Trophoblast cell (in vitro differentiated cells and primary cell): ENCODE measurements around the gene IFNA17.

Experiments
- DNase-seq, 2 donors: peaks; one replicate each; pipeline ENCODE4 v3.0.0-alpha.2; 2016
- H2AFZ ChIP-seq: 2 replicates; pipeline ENCODE4 v1.6.1; 2013; ENCODE audit warnings: low read length, moderate library complexity, mild to moderate bottlenecking; ENCODE audit not compliant: insufficient read depth, poor library complexity
- H2AK5ac ChIP-seq: 2 replicates; pipeline ENCODE4 v1.6.1; 2013; ENCODE audit warnings: mild to moderate bottlenecking, low read length
- H2BK120ac ChIP-seq: 2 replicates; pipeline ENCODE4 v1.6.1; 2013; ENCODE audit warnings: low read length, mild to moderate bottlenecking, moderate library complexity; ENCODE audit not compliant: insufficient read depth, poor library complexity
- H2BK12ac ChIP-seq: 2 replicates; pipeline ENCODE4 v1.6.1; 2013; ENCODE audit warnings: mild to moderate bottlenecking, low read length, moderate library complexity
- H2BK5ac ChIP-seq: 2 replicates; pipeline ENCODE4 v1.6.1; 2013; ENCODE audit warnings: low read length, low read depth, moderate library complexity, mild to moderate bottlenecking; ENCODE audit not compliant: poor library complexity
- H3K14ac ChIP-seq: 2 replicates; pipeline ENCODE4 v1.6.1; 2013; ENCODE audit warnings: mild to moderate bottlenecking, low read length
- H3K18ac ChIP-seq: 2 replicates; pipeline ENCODE4 v1.6.1; 2013; ENCODE audit warnings: mild to moderate bottlenecking, low read length
- H3K23ac ChIP-seq: 2 replicates; pipeline ENCODE4 v1.6.1; 2013; ENCODE audit warnings: low read length
- H3K27ac ChIP-seq: 2 replicates; pipeline ENCODE4 v1.5.1; 2013; ENCODE audit warnings: low read depth, mild to moderate bottlenecking, inconsistent platforms, low read length, moderate library complexity
- H3K27me3 ChIP-seq: 2 replicates; pipeline ENCODE4 v1.6.1; 2013; ENCODE audit warnings: inconsistent platforms, mild to moderate bottlenecking, low read length, moderate library complexity; ENCODE audit not compliant: insufficient read depth
- H3K36me3 ChIP-seq, 2 experiments: 1 replicate in 1 of 2; 2 replicates in 1 of 2; pipeline ENCODE4 v1.6.1; 2013; ENCODE audit warnings: low read length in 2 of 2, mild to moderate bottlenecking in 2 of 2, moderate library complexity in 1 of 2; ENCODE audit not compliant: insufficient read depth in 2 of 2, control insufficient read depth in 1 of 2
- H3K4ac ChIP-seq: 2 replicates; pipeline ENCODE4 v1.6.1; 2013; ENCODE audit warnings: low read depth, mild to moderate bottlenecking, low read length, moderate library complexity
- H3K4me1 ChIP-seq, 2 experiments: 1 replicate in 1 of 2; 2 replicates in 1 of 2; pipeline ENCODE4 v1.6.1; 2013; ENCODE audit warnings: low read length in 2 of 2, mild to moderate bottlenecking in 2 of 2, moderate library complexity in 1 of 2; ENCODE audit not compliant: insufficient read depth in 2 of 2, control insufficient read depth in 1 of 2
- H3K4me2 ChIP-seq: 2 replicates; pipeline ENCODE4 v1.6.1; 2013; ENCODE audit warnings: inconsistent platforms, mild to moderate bottlenecking, low read length, moderate library complexity
- H3K4me3 ChIP-seq: 2 replicates; pipeline ENCODE4 v1.5.1; 2013; ENCODE audit warnings: mild to moderate bottlenecking, low read depth, low read length, inconsistent platforms
- H3K79me1 ChIP-seq: one replicate; pipeline ENCODE4 v1.6.1; 2013; ENCODE audit warnings: low read length
- H3K79me2 ChIP-seq: 2 replicates; pipeline ENCODE4 v1.6.1; 2013; ENCODE audit warnings: low read length, mild to moderate bottlenecking; ENCODE audit not compliant: control insufficient read depth, insufficient read depth, poor library complexity
- H3K9ac ChIP-seq: 2 replicates; pipeline ENCODE4 v1.6.1; 2013; ENCODE audit warnings: mild to moderate bottlenecking, low read length
- H3K9me3 ChIP-seq: 2 replicates; pipeline ENCODE4 v1.6.1; 2013; ENCODE audit warnings: low read depth, mild to moderate bottlenecking, control low read depth, inconsistent platforms, low read length; ENCODE audit not compliant: insufficient read depth
- H4K12ac ChIP-seq: 2 replicates; pipeline ENCODE4 v1.6.1; 2013; ENCODE audit warnings: low read depth, mild to moderate bottlenecking, low read length, moderate library complexity
- H4K8ac ChIP-seq: 2 replicates; pipeline ENCODE4 v1.6.1; 2013; ENCODE audit warnings: low read depth, mild to moderate bottlenecking, low read length, moderate library complexity
- H4K91ac ChIP-seq: one replicate; pipeline ENCODE4 v1.6.1; 2013; ENCODE audit warnings: low read depth, mild to moderate bottlenecking, low read length, moderate library complexity
- WGBS: extraction: QIAGEN DNeasy Blood & Tissue Kit; methylation state at CpG from one replicate; pipeline ENCODE4 v1.1.7; 2013; ENCODE audit warnings: missing lambda C conversion rate; ENCODE audit not compliant: insufficient read length, insufficient coverage; ENCODE audit errors: extremely low coverage; 5-methylcytosine and 5-hydroxymethylcytosine counted together

Gene IFNA17

GRCh38 chr9:21265421-21266189 is 37.6 kb upstream of the IFNA17 start:
- no peaks in the 10 kb centered on the region for H3K79me2 ChIP-seq
- H4K91ac ChIP-seq: no peak overlapping the region
- no peak overlapping the region for H3K18ac ChIP-seq
- H2AFZ ChIP-seq: no peak overlapping the region
- no peak overlapping the region for H3K27ac ChIP-seq
- no peaks in the 10 kb centered on the region for H3K36me3 ChIP-seq
- H4K8ac ChIP-seq: no peak overlapping the region
- H3K4me3 ChIP-seq: no peak overlapping the region
- no peak overlapping the region for H2BK5ac ChIP-seq
- no peak overlapping the region for H3K23ac ChIP-seq
- H3K9ac ChIP-seq: no peak overlapping the region
- peaks cover 2% of the 10 kb centered on the region for H3K27me3 ChIP-seq
- H3K14ac ChIP-seq: no peak overlapping the region
- no peak overlapping the region for H2BK12ac ChIP-seq
- no CpG with 5 or more reads among the region's 1 CpG for WGBS
- no peak overlapping the region for H2BK120ac ChIP-seq
- no peak for DNase-seq
- no peak overlapping the region for H3K4ac ChIP-seq
- H4K12ac ChIP-seq: no peak overlapping the region
- no peaks in the 10 kb centered on the region for H3K9me3 ChIP-seq
- no peak overlapping the region for H2AK5ac ChIP-seq
- H3K4me1 ChIP-seq: no peaks in the 10 kb centered on the region
- no peaks in the 10 kb centered on the region for H3K79me1 ChIP-seq
- no peak overlapping the region for H3K4me2 ChIP-seq

DNA sequence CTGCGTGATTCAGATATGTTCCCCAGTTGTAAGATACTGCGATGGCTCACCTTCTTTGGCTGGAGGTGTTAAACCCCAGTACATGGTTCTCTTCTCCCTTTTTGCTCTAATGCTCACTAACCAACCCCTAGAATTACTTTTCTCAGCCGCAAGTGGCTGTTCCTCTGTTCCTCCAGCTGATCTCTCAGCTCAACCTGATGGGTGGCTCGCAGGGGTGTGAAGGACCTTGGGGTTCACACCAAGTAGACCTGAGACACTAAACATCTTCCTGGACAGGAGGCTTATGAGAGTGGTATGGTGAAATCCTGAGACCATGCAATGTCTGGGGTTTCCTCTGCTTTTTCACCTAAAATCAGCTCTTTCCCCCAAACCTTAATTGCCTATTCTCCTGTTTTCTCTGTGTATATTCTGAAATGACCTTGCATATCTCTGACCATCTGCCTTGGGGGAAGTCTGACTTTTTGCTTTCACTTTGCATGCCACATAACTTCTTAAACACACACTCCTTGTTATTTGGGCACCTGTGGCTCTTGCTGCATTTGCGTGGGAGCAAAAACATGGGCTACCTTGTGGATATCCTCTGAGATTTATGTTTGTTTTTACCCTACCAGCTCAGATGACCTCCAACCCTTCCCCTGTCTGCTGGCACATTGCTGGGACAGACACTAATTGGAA is 27.7 kb upstream of the IFNA17 start:
- Histone ChIP-seq H3K4ac (no peak overlapping the region), H3K4me1 (peaks cover 0 to 7% of the 10 kb centered on the region in 2 experiments), H4K91ac (no peak overlapping the region), H3K18ac (no peak overlapping the region), H2AFZ (no peak overlapping the region), H2BK5ac (no peak overlapping the region), H3K36me3 (no peaks in the 10 kb centered on the region), H3K79me2 (no peaks in the 10 kb centered on the region), H3K23ac (no peak overlapping the region), H3K4me3 (no peak overlapping the region), H3K4me2 (no peak overlapping the region), H3K27ac (no peak overlapping the region), H3K79me1 (no peaks in the 10 kb centered on the region), H3K27me3 (no peaks in the 10 kb centered on the region), H3K14ac (no peak overlapping the region), H4K12ac (no peak overlapping the region), H3K9me3 (no peaks in the 10 kb centered on the region), H4K8ac (no peak overlapping the region), H2BK120ac (no peak overlapping the region), H2BK12ac (no peak overlapping the region), H2AK5ac (no peak overlapping the region), H3K9ac (no peak overlapping the region)
- DNase-seq: peak in 1 of 2 donors; percentile 21
- no CpG with 5 or more reads among the region's 5 CpGs for WGBS

GRCh38 chr9:21252721-21253547 is 24.9 kb upstream of the IFNA17 start:
- Histone ChIP-seq H3K4me1 (peaks cover 0 to 7% of the 10 kb centered on the region in 2 experiments), H4K91ac (no peak overlapping the region), H2BK5ac (no peak overlapping the region), H3K27ac (no peak overlapping the region), H3K36me3 (no peaks in the 10 kb centered on the region), H3K27me3 (no peaks in the 10 kb centered on the region), H4K12ac (no peak overlapping the region), H3K9ac (no peak overlapping the region), H2AK5ac (no peak overlapping the region), H3K9me3 (no peaks in the 10 kb centered on the region), H2BK120ac (no peak overlapping the region), H3K4me3 (no peak overlapping the region), H3K4me2 (no peak overlapping the region), H3K14ac (no peak overlapping the region), H2AFZ (no peak overlapping the region), H3K79me2 (no peaks in the 10 kb centered on the region), H4K8ac (no peak overlapping the region), H3K4ac (no peak overlapping the region), H3K18ac (no peak overlapping the region), H2BK12ac (no peak overlapping the region), H3K79me1 (no peaks in the 10 kb centered on the region), H3K23ac (no peak overlapping the region)
- WGBS: no CpG with 5 or more reads among the region's 3 CpGs
- DNase-seq: peak in 1 of 2 donors; percentile 48

- no CpG with 5 or more reads among the region's 4 CpGs for WGBS
- Histone ChIP-seq H4K8ac (no peak overlapping the region), H3K27ac (no peak overlapping the region), H3K18ac (no peak overlapping the region), H2BK5ac (no peak overlapping the region), H3K4ac (no peak overlapping the region), H3K36me3 (no peaks in the 10 kb centered on the region), H4K91ac (no peak overlapping the region), H3K4me2 (no peak overlapping the region), H4K12ac (no peak overlapping the region), H3K14ac (no peak overlapping the region), H2AK5ac (no peak overlapping the region), H3K4me1 (peaks cover 0 to 7% of the 10 kb centered on the region in 2 experiments), H3K23ac (no peak overlapping the region), H3K27me3 (no peaks in the 10 kb centered on the region), H3K79me1 (no peaks in the 10 kb centered on the region), H3K79me2 (no peaks in the 10 kb centered on the region), H3K4me3 (no peak overlapping the region), H3K9ac (no peak overlapping the region), H2AFZ (no peak overlapping the region), H2BK120ac (no peak overlapping the region), H3K9me3 (no peaks in the 10 kb centered on the region), H2BK12ac (no peak overlapping the region)
- DNase-seq: no peak
Observed at GRCh38 chr9:21251638-21252037, 23.6 kb upstream of the IFNA17 start.
